Activated T-helper 1 cell treated with anti-CD3 and anti-CD28 coated beads, Interleukin-12 subunit alpha, Interleukin-12 subunit beta, Interleukin-2, Interleukin-4 antibody, amounts not matched to agents 30 ng/mL and 10 ng/mL and 1 ng/mL, durations not matched to agents 14 hours and 24 hours and 36 hours (primary cell): ENCODE data around the gene HAUS2. TPM values are rescaled to one million over a fixed set of nuclear protein-coding genes. Genes with fewer than 3 reads are reported as not detected.

Experiments
- DNase-seq: peaks from one replicate; pipeline ENCODE4 v3.0.0; 2021; ENCODE audit warnings: low spot score
- H3K27ac Mint-ChIP-seq: one replicate; pipeline ENCODE4 v1.8.0; 2021; ENCODE audit warnings: mild to moderate bottlenecking, mixed read lengths
- H3K27me3 Mint-ChIP-seq: one replicate; pipeline ENCODE4 v1.8.0; 2022; ENCODE audit warnings: mild to moderate bottlenecking, moderate library complexity, mixed read lengths; ENCODE audit not compliant: insufficient read depth
- H3K36me3 Mint-ChIP-seq: one replicate; pipeline ENCODE4 v1.8.0; 2021; ENCODE audit warnings: low read depth, mixed read lengths
- H3K4me1 Mint-ChIP-seq: one replicate; pipeline ENCODE4 v1.8.0; 2021; ENCODE audit warnings: low read depth, mixed read lengths
- H3K4me3 Mint-ChIP-seq: one replicate; pipeline ENCODE4 v1.8.0; 2021; ENCODE audit warnings: mild to moderate bottlenecking, moderate library complexity, mixed read lengths
- H3K9me3 Mint-ChIP-seq: one replicate; pipeline ENCODE4 v1.8.0; 2021; ENCODE audit warnings: mixed read lengths
- intact Hi-C: fragments of 100-400 bp; cut with micrococcal nuclease; formaldehyde crosslinking; loops from one replicate; pipeline ENCODE4 v1.15.1; 2024
- total RNA-seq: library from RNA; stranded (reverse); gene quantifications from 2 replicates; pipeline ENCODE4 v1.2.3, GENCODE V29; 2022

Gene HAUS2
- total RNA-seq, 1 donor from 2014 or later, result 46.7 TPM

GRCh38 chr15:42603978-42604377 is 55.3 kb downstream of the HAUS2 start:
- H3K4me1 Mint-ChIP-seq, result peaks cover 41% of the 10 kb centered on the region
- H3K4me3 Mint-ChIP-seq, result peak overlapping the region; percentile 43
- H3K27me3 Mint-ChIP-seq, result no peaks in the 10 kb centered on the region
- intact Hi-C loops, result no loop called here
- no peak for DNase-seq
- peak overlapping the region; percentile 25 for H3K27ac Mint-ChIP-seq
- no peaks in the 10 kb centered on the region for H3K9me3 Mint-ChIP-seq
- peaks cover 6% of the 10 kb centered on the region for H3K36me3 Mint-ChIP-seq

GRCh38 chr15:42604894-42605744 is 56.5 kb downstream of the HAUS2 start:
- Mint-ChIP-seq H3K4me3 (peak overlapping the region; percentile 64), H3K36me3 (peaks cover 3% of the 10 kb centered on the region), H3K4me1 (peaks cover 45% of the 10 kb centered on the region), H3K27ac (peak overlapping the region; percentile 84), H3K27me3 (no peaks in the 10 kb centered on the region), H3K9me3 (no peaks in the 10 kb centered on the region)
- no peak for DNase-seq
- intact Hi-C loops, result loop anchor here (5.0 kb wide), 2 partner anchors 58 to 108 kb away; partner anchors contain the start of genes HAUS2, LRRC57 and SNAP23

GRCh38 chr15:42605796-42606195 is 57.2 kb downstream of the HAUS2 start:
- Mint-ChIP-seq H3K4me3 (no peak overlapping the region), H3K27ac (peak overlapping the region; percentile 84), H3K27me3 (no peaks in the 10 kb centered on the region), H3K4me1 (peaks cover 45% of the 10 kb centered on the region), H3K36me3 (peaks cover 3% of the 10 kb centered on the region), H3K9me3 (no peaks in the 10 kb centered on the region)
- intact Hi-C loops, result loop anchor here (5.0 kb wide), 2 partner anchors 58 to 108 kb away; partner anchors contain the start of genes HAUS2, LRRC57 and SNAP23
- no peak for DNase-seq

GRCh38 chr15:42608110-42608531 is 59.5 kb downstream of the HAUS2 start:
- Mint-ChIP-seq H3K27ac (peak overlapping the region; percentile 67), H3K36me3 (peaks cover 1% of the 10 kb centered on the region), H3K4me1 (peaks cover 45% of the 10 kb centered on the region), H3K27me3 (no peaks in the 10 kb centered on the region), H3K4me3 (peak overlapping the region; percentile 32), H3K9me3 (no peaks in the 10 kb centered on the region)
- intact Hi-C loops, result loop anchor here (1.0 to 5.0 kb wide), 3 partner anchors 33 to 111 kb away; partner anchors contain the start of genes HAUS2, LRRC57, SNAP23 and STARD9
- peak; percentile 65 for DNase-seq

- Mint-ChIP-seq H3K36me3 (peaks cover 1% of the 10 kb centered on the region), H3K27ac (peak overlapping the region; percentile 67), H3K4me1 (peaks cover 45% of the 10 kb centered on the region), H3K9me3 (no peaks in the 10 kb centered on the region), H3K27me3 (no peaks in the 10 kb centered on the region), H3K4me3 (peak overlapping the region; percentile 34)
- intact Hi-C loops, result loop anchor here (1.0 to 5.0 kb wide), 3 partner anchors 34 to 112 kb away; partner anchors contain the start of genes HAUS2, LRRC57, SNAP23 and STARD9
- DNase-seq, result peak; percentile 1
Measured at GRCh38 chr15:42608752-42609488, 60.3 kb downstream of the HAUS2 start.

GRCh38 chr15:42611532-42611931 is 62.9 kb downstream of the HAUS2 start:
- Mint-ChIP-seq H3K27me3 (no peaks in the 10 kb centered on the region), H3K4me1 (peaks cover 22% of the 10 kb centered on the region), H3K36me3 (no peaks in the 10 kb centered on the region), H3K9me3 (no peaks in the 10 kb centered on the region), H3K4me3 (no peak overlapping the region), H3K27ac (no peak overlapping the region)
- intact Hi-C loops, result no loop called here
- DNase-seq, result no peak

- Mint-ChIP-seq H3K27me3 (no peaks in the 10 kb centered on the region), H3K9me3 (no peaks in the 10 kb centered on the region), H3K4me1 (peaks cover 20% of the 10 kb centered on the region), H3K27ac (no peak overlapping the region), H3K4me3 (no peak overlapping the region), H3K36me3 (no peaks in the 10 kb centered on the region)
- intact Hi-C loops, result no loop called here
- DNase-seq, result no peak
Measured at GRCh38 chr15:42612367-42612912, 63.8 kb downstream of the HAUS2 start.

GRCh38 chr15:42616107-42616506 is 67.5 kb downstream of the HAUS2 start:
- H3K4me3 Mint-ChIP-seq, result no peak overlapping the region
- H3K27ac Mint-ChIP-seq, result no peak overlapping the region
- intact Hi-C loops, result no loop called here
- no peaks in the 10 kb centered on the region for H3K9me3 Mint-ChIP-seq
- no peak for DNase-seq
- peaks cover 2% of the 10 kb centered on the region for H3K36me3 Mint-ChIP-seq
- H3K4me1 Mint-ChIP-seq, result peaks cover 8% of the 10 kb centered on the region
- H3K27me3 Mint-ChIP-seq, result no peaks in the 10 kb centered on the region

Other genes starting within 250 kb of the HAUS2 start
- gene CAPN3, start 189.3 kb upstream of the HAUS2 start, total RNA-seq, result 1.5 and 1.6 TPM in 2 replicates
- 62.8 and 63.9 TPM in 2 replicates for gene ZNF106, start 57.7 kb upstream of the HAUS2 start, total RNA-seq
- gene SNAP23, start 53.2 kb upstream of the HAUS2 start, total RNA-seq, result 73.8 and 87.5 TPM in 2 replicates
- gene LRRC57, start within 50 bp of the HAUS2 start, total RNA-seq, result 19.9 TPM in 2 replicates
- gene STARD9, start 26.8 kb downstream of the HAUS2 start, total RNA-seq, result 6.1 and 9.2 TPM in 2 replicates
- 24.0 and 26.7 TPM in 2 replicates for gene CDAN1, start 188.3 kb downstream of the HAUS2 start, total RNA-seq